Activated B cell treated with CpG ODN at 0.5 μM for 24 hours (primary cell): ENCODE measurements around the gene EIF3CL. TPM values are rescaled to one million over a fixed set of nuclear protein-coding genes. Genes with fewer than 3 reads are reported as not detected.
"Not testable (repeated sequence)": the region's sequence is repeated elsewhere in the genome, so short reads cannot be mapped to it uniquely, and the experiment has no call there.

Experiments
- ATAC-seq: fragments of 200-7000 bp; cut with Tn5 transposase; one replicate; pipeline ENCODE4 v1.10.0; 2021; ENCODE audit warnings: low read depth, mild to moderate bottlenecking, moderate library complexity
- CTCF ChIA-PET: fragments of 350-600 bp; sonication (Branson Sonifier 250); formaldehyde crosslinking; loops from one replicate; lab custom pipeline; 2021; ENCODE audit warnings: antibody characterized with exemption; lab: Charles Lee
- POLR2A ChIA-PET: fragments of 350-600 bp; sonication (Branson Sonifier 250); formaldehyde crosslinking; loops from one replicate; lab custom pipeline; 2021; ENCODE audit warnings: antibody characterized with exemption; lab: Charles Lee
- DNase-seq: peaks from one replicate; pipeline ENCODE4 v3.0.0; 2022
- H3K27ac Mint-ChIP-seq: one replicate; pipeline ENCODE4 v1.8.0; 2020; ENCODE audit warnings: mixed read lengths
- H3K27me3 Mint-ChIP-seq: one replicate; pipeline ENCODE4 v1.8.0; 2021; ENCODE audit warnings: mixed read lengths
- H3K36me3 Mint-ChIP-seq: one replicate; pipeline ENCODE4 v1.8.0; 2021; ENCODE audit warnings: low read depth, mixed read lengths
- H3K4me1 Mint-ChIP-seq: one replicate; pipeline ENCODE4 v1.8.0; 2021; ENCODE audit warnings: mixed read lengths
- H3K4me3 Mint-ChIP-seq: one replicate; pipeline ENCODE4 v1.8.0; 2020; ENCODE audit warnings: mild to moderate bottlenecking, mixed read lengths
- H3K9me3 Mint-ChIP-seq: one replicate; pipeline ENCODE4 v1.8.0; 2020; ENCODE audit warnings: mixed read lengths
- intact Hi-C: fragments of 100-400 bp; cut with micrococcal nuclease; formaldehyde crosslinking; loops from one replicate; pipeline ENCODE4 v1.15.1; 2024
- total RNA-seq: library from RNA; stranded (reverse); gene quantifications from 2 replicates; pipeline ENCODE4 v1.2.3, GENCODE V29; 2022

EIF3CL gene
- total RNA-seq, result 98.8 and 99.8 TPM in 2 replicates

GRCh38 chr16:28403220-28404072 is at the start of gene EIF3CL:
TSS of gene EIF3CL (minus strand) at chr16:28403841. CDS start at chr16:28403618, 223 bp downstream.
- H3K27ac Mint-ChIP-seq, intact Hi-C loops, DNase-seq, H3K27me3 Mint-ChIP-seq, H3K9me3 Mint-ChIP-seq, H3K36me3 Mint-ChIP-seq, POLR2A ChIA-PET, CTCF ChIA-PET, H3K4me1 Mint-ChIP-seq: not testable (repeated sequence)
- peak within 1 kb of the TSS; percentile 75 for H3K4me3 Mint-ChIP-seq
- peak; percentile 99 for ATAC-seq

- CTCF ChIA-PET, H3K27ac Mint-ChIP-seq, DNase-seq, H3K36me3 Mint-ChIP-seq, ATAC-seq, H3K4me1 Mint-ChIP-seq, H3K9me3 Mint-ChIP-seq, H3K4me3 Mint-ChIP-seq, intact Hi-C loops, POLR2A ChIA-PET, H3K27me3 Mint-ChIP-seq: not testable (repeated sequence)
These were observed 43.4 kb upstream of the EIF3CL start for GRCh38 chr16:28447081-28447480.

GRCh38 chr16:28446388-28446787 is 42.7 kb upstream of the EIF3CL start:
- CTCF ChIA-PET, H3K4me1 Mint-ChIP-seq, ATAC-seq, H3K27ac Mint-ChIP-seq, H3K9me3 Mint-ChIP-seq, H3K36me3 Mint-ChIP-seq, H3K27me3 Mint-ChIP-seq, intact Hi-C loops, H3K4me3 Mint-ChIP-seq, DNase-seq, POLR2A ChIA-PET: not testable (repeated sequence)

GRCh38 chr16:28443943-28444342 is 40.3 kb upstream of the EIF3CL start:
- POLR2A ChIA-PET, result not testable (repeated sequence)

GRCh38 chr16:28438899-28439298 is 35.3 kb upstream of the EIF3CL start:
- H3K36me3 Mint-ChIP-seq, intact Hi-C loops, H3K4me3 Mint-ChIP-seq, ATAC-seq, H3K9me3 Mint-ChIP-seq, DNase-seq, H3K27me3 Mint-ChIP-seq, H3K27ac Mint-ChIP-seq, H3K4me1 Mint-ChIP-seq, POLR2A ChIA-PET, CTCF ChIA-PET: not testable (repeated sequence)

More at GRCh38 chr16:28443943-28444342, 40.3 kb upstream of the EIF3CL start:
- ATAC-seq, H3K4me3 Mint-ChIP-seq, CTCF ChIA-PET, H3K36me3 Mint-ChIP-seq, H3K27ac Mint-ChIP-seq, H3K9me3 Mint-ChIP-seq, H3K27me3 Mint-ChIP-seq, DNase-seq, H3K4me1 Mint-ChIP-seq, intact Hi-C loops: not testable (repeated sequence)

- H3K27me3 Mint-ChIP-seq, CTCF ChIA-PET, H3K9me3 Mint-ChIP-seq, H3K4me1 Mint-ChIP-seq, POLR2A ChIA-PET, DNase-seq, H3K4me3 Mint-ChIP-seq, intact Hi-C loops, ATAC-seq, H3K36me3 Mint-ChIP-seq, H3K27ac Mint-ChIP-seq: not testable (repeated sequence)
These were observed 31.7 kb upstream of the EIF3CL start for GRCh38 chr16:28435340-28435739.

GRCh38 chr16:28426060-28426680 is 22.5 kb upstream of the EIF3CL start:
- H3K4me3 Mint-ChIP-seq, DNase-seq, CTCF ChIA-PET, H3K4me1 Mint-ChIP-seq, POLR2A ChIA-PET, H3K27ac Mint-ChIP-seq, H3K9me3 Mint-ChIP-seq, H3K27me3 Mint-ChIP-seq, H3K36me3 Mint-ChIP-seq, intact Hi-C loops: not testable (repeated sequence)
- peak; percentile 95 for ATAC-seq

- ATAC-seq, H3K36me3 Mint-ChIP-seq, DNase-seq, H3K27me3 Mint-ChIP-seq, H3K4me3 Mint-ChIP-seq, H3K27ac Mint-ChIP-seq, POLR2A ChIA-PET, CTCF ChIA-PET, intact Hi-C loops, H3K9me3 Mint-ChIP-seq, H3K4me1 Mint-ChIP-seq: not testable (repeated sequence)
These were observed 17.6 kb upstream of the EIF3CL start for GRCh38 chr16:28421071-28421750.

- H3K27me3 Mint-ChIP-seq, ATAC-seq, H3K4me3 Mint-ChIP-seq, CTCF ChIA-PET, H3K36me3 Mint-ChIP-seq, H3K4me1 Mint-ChIP-seq, DNase-seq, POLR2A ChIA-PET, H3K9me3 Mint-ChIP-seq, intact Hi-C loops, H3K27ac Mint-ChIP-seq: not testable (repeated sequence)
These were observed 13.4 kb upstream of the EIF3CL start for GRCh38 chr16:28417033-28417432.

GRCh38 chr16:28414530-28414929 is 10.9 kb upstream of the EIF3CL start:
- not testable (repeated sequence) for H3K27me3 Mint-ChIP-seq, H3K4me1 Mint-ChIP-seq

GRCh38 chr16:28413585-28413984 is 9.9 kb upstream of the EIF3CL start:
- H3K36me3 Mint-ChIP-seq, DNase-seq, intact Hi-C loops, H3K4me3 Mint-ChIP-seq, H3K27ac Mint-ChIP-seq, ATAC-seq, POLR2A ChIA-PET, H3K9me3 Mint-ChIP-seq, H3K4me1 Mint-ChIP-seq, H3K27me3 Mint-ChIP-seq, CTCF ChIA-PET: not testable (repeated sequence)

More at GRCh38 chr16:28414530-28414929, 10.9 kb upstream of the EIF3CL start:
- POLR2A ChIA-PET, DNase-seq, ATAC-seq, H3K9me3 Mint-ChIP-seq, H3K27ac Mint-ChIP-seq, H3K4me3 Mint-ChIP-seq, intact Hi-C loops, CTCF ChIA-PET, H3K36me3 Mint-ChIP-seq: not testable (repeated sequence)

GRCh38 chr16:28392054-28392453 is 11.6 kb downstream of the EIF3CL start:
- ATAC-seq, CTCF ChIA-PET, H3K4me3 Mint-ChIP-seq, H3K9me3 Mint-ChIP-seq, H3K27ac Mint-ChIP-seq, intact Hi-C loops, H3K36me3 Mint-ChIP-seq, H3K27me3 Mint-ChIP-seq, POLR2A ChIA-PET, DNase-seq, H3K4me1 Mint-ChIP-seq: not testable (repeated sequence)
